ENCODE data around the gene SMIM35.
"Not testable (repeated sequence)": the region's sequence is repeated elsewhere in the genome, so short reads cannot be mapped to it uniquely, and the experiment has no call there.

- TF ChIP-seq FOXK2 (IDR thresholded peaks at IDR 0.05); FOXA1 (IDR thresholded peaks at IDR 0.05); FOXM1 (IDR thresholded peaks at IDR 0.05; ENCODE audit: borderline replicate concordance); BHLHE40 (IDR thresholded peaks at IDR 0.05; ENCODE audit: borderline replicate concordance); NFRKB (IDR thresholded peaks at IDR 0.05); SP1 (IDR thresholded peaks at IDR 0.05); ARNT (IDR thresholded peaks at IDR 0.05); ELF4 (IDR thresholded peaks at IDR 0.05); ZNF384 (IDR thresholded peaks at IDR 0.05); PKNOX1 (IDR thresholded peaks at IDR 0.05); HDGF (IDR thresholded peaks at IDR 0.05; ENCODE audit: borderline replicate concordance); CTBP1 (IDR thresholded peaks at IDR 0.05; ENCODE audit: borderline replicate concordance); SUZ12 (IDR thresholded peaks at IDR 0.05); L3MBTL2 (conservative IDR thresholded peaks at IDR 0.05): not testable (repeated sequence)
Measured at GRCh38 chr11:118007563-118008270, 79.0 kb downstream of the SMIM35 start.
